VCaP (cell line): Measurements from ENCODE around the gene STXBP2.

Experiments
- H3K27ac ChIP-seq: fragments of 450-650 bp; 2 replicates; pipeline ENCODE4 v1.5.1; 2017
- CTCF ChIP-seq: fragments of 450-650 bp; conservative IDR thresholded peaks from 2 replicates; pipeline ENCODE4 v1.5.1; 2017; ENCODE audit warnings: mild to moderate bottlenecking, moderate library complexity

Gene STXBP2

GRCh38 chr19:7676376-7676775, 39.5 kb downstream of the STXBP2 start:
- no peak for TF ChIP-seq CTCF
- no peak overlapping the region for H3K27ac ChIP-seq

- no peak for TF ChIP-seq CTCF
- no peak within 1 kb of the TSS for H3K27ac ChIP-seq
These were observed 39.9 kb downstream of the STXBP2 start, which contains the start of gene MCEMP1 for GRCh38 chr19:7676854-7677253. Gene MCEMP1, plus strand, starts transcription at chr19:7677090. Its CDS starts 31 bp downstream, at chr19:7677121.

- TF ChIP-seq CTCF: no peak
These were observed 40.9 kb downstream of the STXBP2 start for GRCh38 chr19:7677669-7678311.

GRCh38 chr19:7678971-7679751, 42.3 kb downstream of the STXBP2 start:
- TF ChIP-seq CTCF: peak; percentile 63
- no peak overlapping the region for H3K27ac ChIP-seq

More at GRCh38 chr19:7677669-7678311, 40.9 kb downstream of the STXBP2 start:
- no peak overlapping the region for H3K27ac ChIP-seq

GRCh38 chr19:7679771-7680605, 43.1 kb downstream of the STXBP2 start:
- TF ChIP-seq CTCF: no peak
- H3K27ac ChIP-seq: peak overlapping the region; percentile 79; the same call in 1 of the 2 replicates

GRCh38 chr19:7680606-7681339, 43.9 kb downstream of the STXBP2 start, which contains the start of gene TRAPPC5:
Gene TRAPPC5, plus strand, starts transcription at chr19:7680833. Its CDS starts 1,421 bp downstream, at chr19:7682254.
- H3K27ac ChIP-seq: peak within 1 kb of the TSS; percentile 79; the same call in 1 of the 2 replicates
- peak; percentile 92 for TF ChIP-seq CTCF
